Heart right ventricle (tissue), 16 donors: Measurements from ENCODE around the gene PIBF1. TPM values are rescaled to one million over a fixed set of nuclear protein-coding genes. Genes with fewer than 3 reads are reported as not detected.
"Not testable (repeated sequence)": the region's sequence is repeated elsewhere in the genome, so short reads cannot be mapped to it uniquely, and the experiment has no call there.

Experiments used
- ATAC-seq, 8 donors: fragments of 200-7000 bp; cut with Tn5 transposase; one replicate each; pipeline ENCODE4 v1.9.1; 2020; ENCODE audit warnings: mild to moderate bottlenecking in 8 of 8, moderate library complexity in 8 of 8, moderate number of reproducible peaks in 1 of 8
- DNase-seq, 2 donors: peaks; one replicate each; pipeline ENCODE4 v3.0.0-alpha.2; 2020
- H3K27ac ChIP-seq, 10 donors: fragments of 200-600 bp; sonication (generic) in 2 of 10; one replicate each; pipeline versions ENCODE4 v1.5.0 to v1.8.0; 2020 to 2022; ENCODE audit warnings: mild to moderate bottlenecking in 3 of 10
- H3K27me3 ChIP-seq, 7 donors: fragments of 200-600 bp; one replicate each; pipeline ENCODE4 v1.8.0; 2021 to 2022; ENCODE audit warnings: mild to moderate bottlenecking in 2 of 7
- H3K36me3 ChIP-seq, 9 donors: fragments of 200-600 bp; sonication (generic) in 1 of 9; one replicate each; pipeline versions ENCODE4 v1.5.0 to v1.8.0; 2020 to 2022; ENCODE audit warnings: mild to moderate bottlenecking in 2 of 9
- H3K4me1 ChIP-seq, 9 donors: fragments of 200-600 bp; sonication (generic) in 1 of 9; one replicate each; pipeline versions ENCODE4 v1.5.0 to v1.8.0; 2020 to 2022; ENCODE audit warnings: mild to moderate bottlenecking in 4 of 9
- H3K4me3 ChIP-seq, 10 donors: fragments of 200-600 bp; sonication (generic) in 2 of 10; one replicate each; pipeline versions ENCODE4 v1.5.0 to v1.8.0; 2020 to 2022; ENCODE audit warnings: mild to moderate bottlenecking in 7 of 10, moderate library complexity in 2 of 10
- H3K9me3 ChIP-seq, 11 donors: fragments of 200-600 bp in 10 of 11; sonication (generic) in 2 of 11; one replicate each; pipeline versions ENCODE4 v1.5.0 to v1.8.0; 2013 to 2022; ENCODE audit warnings: mild to moderate bottlenecking in 2 of 11, control low read depth in 1 of 11, moderate library complexity in 1 of 11
- WGBS, 2 donors: extraction: QIAGEN DNeasy Blood & Tissue Kit; methylation state at CpG; one replicate each; pipeline ENCODE4 v1.1.7; 2013; ENCODE audit warnings: inconsistent platforms in 1 of 2; 5-methylcytosine and 5-hydroxymethylcytosine counted together
- intact Hi-C, 10 donors: fragments of 100-400 bp; cut with DNase I; formaldehyde crosslinking; loops; one replicate each; pipeline versions ENCODE4 v1.11.1 to v1.14.2; 2022
- polyA plus RNA-seq, 2 donors: library from polyadenylated mRNA; stranded (reverse); fragments of 200-250 nt; gene quantifications; one replicate each; pipeline ENCODE4 v1.2.3, GENCODE V29; 2013
- total RNA-seq, 10 donors: library from RNA; stranded (reverse); fragmentation: NEBNext Ultra II Directional in 3 of 10; extraction: Animal tissue kit (Norgen Biotek cat#: 25700) in 3 of 10; gene quantifications; one replicate each; pipeline versions ENCODE4 v1.2.1 to v1.2.4, GENCODE V29; 2021 to 2023
- TF ChIP-seq, protein P1 (sequence below), 9 donors: fragments of 200-600 bp; sonication (generic) in 2 of 9; IDR thresholded peaks; one replicate each; pipeline versions ENCODE4 v1.5.0 to v1.8.0; 2021 to 2022; ENCODE audit warnings: antibody characterized with exemption in 9 of 9, mild to moderate bottlenecking in 5 of 9, moderate library complexity in 1 of 9
- donor health status: Arrhythmogenic right ventricular cardiomyopathy.
- donor health status: ischemic (EF 13 %, LVEDD 7.1; RV severe dilation, severe dysfunction).
- donor health status: healthy with polysubstance abuse.
- donor health status: DM: no; HTN: yes; CAD: no.
- donor health status: DM: no; HTN: no; CAD: no.
- donor health status: ischemic (EF 25% LVEDD 6.9; RV normal size, moderate dysfunction).
- donor health status: ischemic (EF 25% LVEDD 5.7; RV mildly dilated, moderate dysfunction).
- donor health status: healthy.
- donor health status: DM: yes; HTN: yes; CAD: no.
- donor health status: Ischemic cardiomyopathy.
- donor health status: ischemic (EF 35%, LVEDD 5.7; RV mildly dilated, moderate dysfunction).
- donor health status: nonischemic (EF 11% LVEDD 7.7; RV severe dilation, severe dysfunction).
- donor health status: DM: yes; HTN: yes; CAD: no.
- donor health status: PGD.
- donor health status: ischemic (EF 29% LVEDD 5.4; RV normal size, mild dysfunction).
- donor health status: nonischemic (EF 23%, LVEDD 6.1; RV moderate dilation, normal function).

PIBF1 gene
- total and polyA plus RNA-seq, 12 donors = 7.5 to 20.9 (median 16.7) TPM

- TF ChIP-seq, protein P1, sequence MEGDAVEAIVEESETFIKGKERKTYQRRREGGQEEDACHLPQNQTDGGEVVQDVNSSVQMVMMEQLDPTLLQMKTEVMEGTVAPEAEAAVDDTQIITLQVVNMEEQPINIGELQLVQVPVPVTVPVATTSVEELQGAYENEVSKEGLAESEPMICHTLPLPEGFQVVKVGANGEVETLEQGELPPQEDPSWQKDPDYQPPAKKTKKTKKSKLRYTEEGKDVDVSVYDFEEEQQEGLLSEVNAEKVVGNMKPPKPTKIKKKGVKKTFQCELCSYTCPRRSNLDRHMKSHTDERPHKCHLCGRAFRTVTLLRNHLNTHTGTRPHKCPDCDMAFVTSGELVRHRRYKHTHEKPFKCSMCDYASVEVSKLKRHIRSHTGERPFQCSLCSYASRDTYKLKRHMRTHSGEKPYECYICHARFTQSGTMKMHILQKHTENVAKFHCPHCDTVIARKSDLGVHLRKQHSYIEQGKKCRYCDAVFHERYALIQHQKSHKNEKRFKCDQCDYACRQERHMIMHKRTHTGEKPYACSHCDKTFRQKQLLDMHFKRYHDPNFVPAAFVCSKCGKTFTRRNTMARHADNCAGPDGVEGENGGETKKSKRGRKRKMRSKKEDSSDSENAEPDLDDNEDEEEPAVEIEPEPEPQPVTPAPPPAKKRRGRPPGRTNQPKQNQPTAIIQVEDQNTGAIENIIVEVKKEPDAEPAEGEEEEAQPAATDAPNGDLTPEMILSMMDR (IDR thresholded peaks at IDR 0.05) = no peak
- Histone ChIP-seq H3K27me3 (no peaks in the 10 kb centered on the region), H3K4me1 (peaks cover 0 to 8% (median 0%) of the 10 kb centered on the region in 9 donors), H3K9me3 (peaks cover 0 to 5% (median 0%) of the 10 kb centered on the region in 11 donors), H3K36me3 (peaks cover 0 to 25% (median 8%) of the 10 kb centered on the region in 9 donors), H3K4me3 (no peak overlapping the region), H3K27ac (no peak overlapping the region)
- peak in 1 of 8 donors; percentile 67 for ATAC-seq
- intact Hi-C loops = no loop called here
- no peak for DNase-seq
- 65 to 76% methylated on average over 3 of the region's 3 CpGs for WGBS, 2 donors
These were observed 109.5 kb downstream of the PIBF1 start for GRCh38 chr13:72891423-72891822.

- WGBS, 2 donors = 97 to 99% methylated on average over 4 of the region's 4 CpGs
- TF ChIP-seq, protein P1 (IDR thresholded peaks at IDR 0.05) = no peak
These were observed 114.9 kb downstream of the PIBF1 start for GRCh38 chr13:72896869-72897268.

GRCh38 chr13:72901546-72901945, 119.6 kb downstream of the PIBF1 start:
- intact Hi-C loops, H3K4me3 ChIP-seq, H3K27me3 ChIP-seq, ATAC-seq, H3K9me3 ChIP-seq, H3K27ac ChIP-seq, DNase-seq, H3K4me1 ChIP-seq: not testable (repeated sequence)
- peaks cover 0 to 24% (median 0%) of the 10 kb centered on the region in 9 donors for H3K36me3 ChIP-seq
- WGBS, 2 donors = 85 to 92% methylated on average over 7 of the region's 7 CpGs

More at GRCh38 chr13:72896869-72897268, 114.9 kb downstream of the PIBF1 start:
- H3K4me1 ChIP-seq = peaks cover 0 to 8% (median 0%) of the 10 kb centered on the region in 9 donors
- no peak overlapping the region for H3K27ac ChIP-seq
- ATAC-seq (no peak), DNase-seq (no peak)
- H3K27me3 ChIP-seq = no peaks in the 10 kb centered on the region
- intact Hi-C loops = no loop called here
- peaks cover 0 to 10% (median 0%) of the 10 kb centered on the region in 11 donors for H3K9me3 ChIP-seq
- H3K36me3 ChIP-seq = peaks cover 0 to 30% (median 8%) of the 10 kb centered on the region in 9 donors
- no peak overlapping the region for H3K4me3 ChIP-seq

DNA sequence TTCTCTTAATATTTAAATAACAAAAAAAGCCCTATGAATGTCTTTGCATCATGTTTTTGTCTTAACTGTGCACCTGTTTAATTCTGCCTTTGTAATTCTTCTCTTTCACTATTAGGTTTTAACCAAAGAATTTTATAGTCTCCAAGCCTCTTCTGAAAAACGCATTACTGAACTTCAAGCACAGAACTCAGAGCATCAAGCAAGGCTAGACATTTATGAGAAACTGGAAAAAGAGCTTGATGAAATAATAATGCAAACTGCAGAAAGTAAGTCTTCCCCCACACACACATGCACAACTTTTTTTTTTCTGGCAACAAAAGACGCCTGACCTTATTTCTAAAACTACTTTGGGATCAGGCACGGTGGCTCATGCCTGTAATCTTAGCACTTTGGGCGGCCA, 126.5 kb downstream of the PIBF1 start:
- Histone ChIP-seq H3K36me3 (peaks cover 0 to 82% (median 0%) of the 10 kb centered on the region in 9 donors), H3K4me1 (no peaks in the 10 kb centered on the region), H3K27me3 (no peaks in the 10 kb centered on the region), H3K9me3 (no peaks in the 10 kb centered on the region), H3K4me3 (no peak overlapping the region), H3K27ac (no peak overlapping the region)
- 89 to 96% methylated on average over 4 of the region's 4 CpGs for WGBS, 2 donors
- DNase-seq (no peak), ATAC-seq (no peak)
- intact Hi-C loops = no loop called here
- TF ChIP-seq, protein P1 (IDR thresholded peaks at IDR 0.05) = no peak

DNA sequence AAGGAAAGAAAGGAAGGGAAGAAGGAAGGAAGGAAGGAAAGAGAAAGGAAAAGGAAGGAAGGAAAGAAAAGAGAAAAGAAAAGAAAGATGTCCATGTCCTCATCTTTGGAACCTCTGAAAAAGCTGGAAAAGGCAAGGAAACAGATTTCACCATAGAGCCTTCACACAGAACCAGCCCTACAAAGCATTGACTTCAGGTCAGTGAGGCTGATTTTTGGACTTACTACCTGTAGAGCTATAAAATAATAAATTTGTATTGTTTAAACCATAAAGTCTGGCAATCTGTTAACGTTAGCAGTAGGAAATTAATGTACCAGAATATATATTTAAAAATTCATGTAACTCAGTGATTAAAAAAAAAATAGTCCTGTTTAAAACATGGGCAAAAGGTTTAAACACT, 130.0 kb downstream of the PIBF1 start:
- Histone ChIP-seq H3K9me3 (no peaks in the 10 kb centered on the region), H3K4me1 (no peaks in the 10 kb centered on the region), H3K36me3 (peaks cover 0 to 92% (median 0%) of the 10 kb centered on the region in 9 donors), H3K4me3 (no peak overlapping the region), H3K27ac (no peak overlapping the region), H3K27me3 (no peaks in the 10 kb centered on the region)
- 95 to 100% methylated on average over 1 of the region's 1 CpG for WGBS, 2 donors
- ATAC-seq (no peak), DNase-seq (no peak)
- intact Hi-C loops = no loop called here
- TF ChIP-seq, protein P1 (IDR thresholded peaks at IDR 0.05) = no peak
